GM12891 (cell line): ENCODE measurements around the gene FLT3.

ENCODE experiments used
- POLR2A ChIP-seq: IDR thresholded peaks from 2 replicates; pipeline ENCODE4 v1.6.1; 2011; ENCODE audit warnings: low read depth, low read length, control low read depth
- SPI1 ChIP-seq: IDR thresholded peaks from 2 replicates; pipeline ENCODE4 v1.6.1; 2011; ENCODE audit warnings: low read depth, low read length, control low read depth

DNA sequence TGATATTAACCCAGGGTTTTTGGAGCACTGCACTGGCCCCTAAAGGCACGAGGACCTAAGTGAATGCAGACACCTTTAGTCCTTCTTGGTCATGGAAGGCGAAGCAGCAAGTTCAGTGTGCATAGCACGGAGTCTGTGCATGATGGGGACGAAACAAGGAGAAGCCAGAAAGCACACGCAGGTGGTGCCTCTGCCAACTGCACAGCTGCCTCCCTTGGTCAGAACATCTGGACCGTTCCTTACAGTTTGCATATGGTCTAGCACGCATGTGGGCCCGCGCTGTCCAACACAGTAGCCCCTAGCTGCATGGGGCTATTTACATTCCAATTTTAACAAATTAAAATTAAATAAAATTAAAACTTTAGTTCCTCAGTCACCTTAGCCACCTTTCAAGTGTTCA lies 44.0 kb downstream of the FLT3 start:
- TF ChIP-seq POLR2A (no peak), SPI1 (no peak)
